ENCODE results near the gene PSIP1.

- TF ChIP-seq CTCF (conservative IDR thresholded peaks at IDR 0.05 in 1 of 2, IDR thresholded peaks at IDR 0.05 in 1 of 2; ENCODE audit: extremely low read depth in 1 of 2, insufficient read depth in 1 of 2, low read depth in 1 of 2, low read length in 2 of 2) (peak; percentile 25 to 54), EZH2 (IDR thresholded peaks at IDR 0.05; ENCODE audit: borderline replicate concordance, low read length) (no peak)
Observed at GRCh38 chr9:15485836-15486666, 24.7 kb downstream of the PSIP1 start.
